Parathyroid adenoma (tissue), 2 donors: ENCODE measurements around the gene SLC4A9.
A peak's percentile ranks its signal among the peaks of the same experiment; 100 is the strongest.

Experiments used
- H2AFZ ChIP-seq: fragments of 300-600 bp; sonication (generic); one replicate; pipeline ENCODE4 v1.7.0; 2017; ENCODE audit warnings: antibody characterized with exemption, mild to moderate bottlenecking
- H3K27ac ChIP-seq: fragments of 300-600 bp; sonication (generic); one replicate; pipeline ENCODE4 v1.7.0; 2017
- H3K27me3 ChIP-seq: fragments of 300-600 bp; sonication (generic); one replicate; pipeline ENCODE4 v1.7.0; 2017; ENCODE audit warnings: low read length; ENCODE audit not compliant: control insufficient read depth, insufficient read depth
- H3K36me3 ChIP-seq: fragments of 300-600 bp; sonication (generic); one replicate; pipeline ENCODE4 v1.7.0; 2017; ENCODE audit warnings: low read length; ENCODE audit not compliant: control insufficient read depth, insufficient read depth
- H3K4me1 ChIP-seq: fragments of 300-600 bp; sonication (generic); one replicate; pipeline ENCODE4 v1.7.0; 2017; ENCODE audit warnings: control low read depth
- H3K4me2 ChIP-seq: fragments of 300-600 bp; sonication (generic); one replicate; pipeline ENCODE4 v1.7.0; 2017; ENCODE audit warnings: low read length
- H3K4me3 ChIP-seq: fragments of 300-600 bp; sonication (generic); one replicate; pipeline ENCODE4 v1.7.0; 2017; ENCODE audit warnings: low read depth, low read length
- H3K79me2 ChIP-seq: fragments of 300-600 bp; sonication (generic); one replicate; pipeline ENCODE4 v1.7.0; 2017; ENCODE audit warnings: control low read depth
- H3K9ac ChIP-seq: fragments of 300-600 bp; sonication (generic); one replicate; pipeline ENCODE4 v1.7.0; 2017; ENCODE audit warnings: mild to moderate bottlenecking
- H3K9me3 ChIP-seq: fragments of 300-600 bp; sonication (generic); one replicate; pipeline ENCODE4 v1.7.0; 2017; ENCODE audit warnings: low read length; ENCODE audit not compliant: control insufficient read depth
- TF ChIP-seq, protein P1 (sequence below): fragments of 300-600 bp; sonication (generic); IDR thresholded peaks from one replicate; pipeline ENCODE4 v1.7.0; 2017; ENCODE audit warnings: antibody characterized with exemption, mild to moderate bottlenecking
- donor health status: primary hyperparathyroidism.

Gene SLC4A9

GRCh38 chr5:140402258-140403074 lies 42.5 kb downstream of the SLC4A9 start:
- Histone ChIP-seq H3K4me1 (no peaks in the 10 kb centered on the region), H3K9ac (peak overlapping the region; percentile 71), H2AFZ (peak overlapping the region; percentile 88), H3K27ac (peak overlapping the region; percentile 87), H3K36me3 (no peaks in the 10 kb centered on the region), H3K4me2 (peak overlapping the region; percentile 93), H3K4me3 (peak overlapping the region; percentile 89), H3K79me2 (peaks cover 43% of the 10 kb centered on the region), H3K9me3 (no peaks in the 10 kb centered on the region), H3K27me3 (no peaks in the 10 kb centered on the region)
- TF ChIP-seq, protein P1, sequence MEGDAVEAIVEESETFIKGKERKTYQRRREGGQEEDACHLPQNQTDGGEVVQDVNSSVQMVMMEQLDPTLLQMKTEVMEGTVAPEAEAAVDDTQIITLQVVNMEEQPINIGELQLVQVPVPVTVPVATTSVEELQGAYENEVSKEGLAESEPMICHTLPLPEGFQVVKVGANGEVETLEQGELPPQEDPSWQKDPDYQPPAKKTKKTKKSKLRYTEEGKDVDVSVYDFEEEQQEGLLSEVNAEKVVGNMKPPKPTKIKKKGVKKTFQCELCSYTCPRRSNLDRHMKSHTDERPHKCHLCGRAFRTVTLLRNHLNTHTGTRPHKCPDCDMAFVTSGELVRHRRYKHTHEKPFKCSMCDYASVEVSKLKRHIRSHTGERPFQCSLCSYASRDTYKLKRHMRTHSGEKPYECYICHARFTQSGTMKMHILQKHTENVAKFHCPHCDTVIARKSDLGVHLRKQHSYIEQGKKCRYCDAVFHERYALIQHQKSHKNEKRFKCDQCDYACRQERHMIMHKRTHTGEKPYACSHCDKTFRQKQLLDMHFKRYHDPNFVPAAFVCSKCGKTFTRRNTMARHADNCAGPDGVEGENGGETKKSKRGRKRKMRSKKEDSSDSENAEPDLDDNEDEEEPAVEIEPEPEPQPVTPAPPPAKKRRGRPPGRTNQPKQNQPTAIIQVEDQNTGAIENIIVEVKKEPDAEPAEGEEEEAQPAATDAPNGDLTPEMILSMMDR, result no peak

DNA sequence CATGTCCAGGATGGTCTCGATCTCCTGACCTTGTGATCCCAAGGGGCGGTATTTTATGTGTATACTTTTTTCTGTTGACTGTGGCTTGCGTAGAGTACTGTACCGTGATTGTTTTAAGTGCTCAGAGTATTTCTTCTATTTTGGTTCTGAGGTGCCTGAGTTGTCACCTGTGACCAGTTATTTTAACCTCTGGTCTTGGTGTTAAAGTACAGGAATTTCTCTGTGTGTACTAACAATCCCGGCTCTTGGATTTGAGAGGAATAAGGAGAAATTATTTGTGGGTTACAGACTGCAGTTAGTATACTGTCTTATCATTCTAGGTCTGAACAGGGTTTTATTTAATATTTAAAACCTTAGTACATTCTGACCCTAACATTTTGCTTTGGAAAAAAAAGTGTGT lies 43.6 kb downstream of the SLC4A9 start:
- H3K9me3 ChIP-seq, result no peaks in the 10 kb centered on the region
- H3K27ac ChIP-seq, result no peak overlapping the region
- H3K4me3 ChIP-seq, result peak overlapping the region; percentile 89
- no peaks in the 10 kb centered on the region for H3K27me3 ChIP-seq
- peaks cover 48% of the 10 kb centered on the region for H3K79me2 ChIP-seq
- H2AFZ ChIP-seq, result no peak overlapping the region
- H3K4me2 ChIP-seq, result peak overlapping the region; percentile 93
- H3K36me3 ChIP-seq, result no peaks in the 10 kb centered on the region
- H3K9ac ChIP-seq, result no peak overlapping the region
- H3K4me1 ChIP-seq, result no peaks in the 10 kb centered on the region
- TF ChIP-seq, protein P1, result no peak

GRCh38 chr5:140408750-140409241 lies 48.8 kb downstream of the SLC4A9 start:
- Histone ChIP-seq H3K4me3 (no peak overlapping the region), H3K79me2 (peaks cover 63% of the 10 kb centered on the region), H3K4me1 (peaks cover 6% of the 10 kb centered on the region), H3K9ac (no peak overlapping the region), H2AFZ (no peak overlapping the region), H3K27me3 (no peaks in the 10 kb centered on the region), H3K9me3 (no peaks in the 10 kb centered on the region), H3K36me3 (no peaks in the 10 kb centered on the region), H3K4me2 (no peak overlapping the region), H3K27ac (no peak overlapping the region)
- TF ChIP-seq, protein P1, result no peak

GRCh38 chr5:140413230-140413629 lies 53.2 kb downstream of the SLC4A9 start:
- Histone ChIP-seq H3K9ac (no peak overlapping the region), H3K9me3 (no peaks in the 10 kb centered on the region), H3K4me3 (no peak overlapping the region), H3K27me3 (no peaks in the 10 kb centered on the region), H3K36me3 (no peaks in the 10 kb centered on the region), H3K27ac (no peak overlapping the region), H3K4me1 (peaks cover 6% of the 10 kb centered on the region), H3K4me2 (no peak overlapping the region), H3K79me2 (peaks cover 57% of the 10 kb centered on the region), H2AFZ (no peak overlapping the region)
- TF ChIP-seq, protein P1, result no peak

DNA sequence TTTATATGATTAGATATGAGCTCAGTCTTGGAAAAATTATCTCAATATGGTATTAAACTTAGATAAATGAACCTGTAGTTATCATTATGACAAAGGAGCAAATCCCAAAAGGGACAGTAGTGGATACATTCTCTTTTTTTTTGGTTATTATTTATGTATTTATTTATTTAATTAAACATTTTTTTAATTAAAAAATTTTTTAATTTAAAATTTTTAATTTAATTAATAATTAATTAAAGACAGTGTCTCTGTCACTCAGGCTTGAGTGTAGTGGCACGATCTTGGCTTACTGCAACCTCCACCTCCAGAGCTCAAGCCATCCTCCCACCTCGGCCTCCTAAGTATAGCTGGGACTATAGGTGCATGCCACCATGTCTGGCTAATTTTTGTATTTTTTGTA lies 57.2 kb downstream of the SLC4A9 start:
- no peak overlapping the region for H3K4me3 ChIP-seq

More for the DNA sequence above, 57.2 kb downstream of the SLC4A9 start:
- H3K27ac ChIP-seq, result no peak overlapping the region
- TF ChIP-seq, protein P1, result no peak
- H3K4me2 ChIP-seq, result no peak overlapping the region
- H3K36me3 ChIP-seq, result no peaks in the 10 kb centered on the region
- peaks cover 62% of the 10 kb centered on the region for H3K79me2 ChIP-seq
- H3K9me3 ChIP-seq, result no peaks in the 10 kb centered on the region
- H2AFZ ChIP-seq, result no peak overlapping the region
- H3K4me1 ChIP-seq, result no peaks in the 10 kb centered on the region
- H3K27me3 ChIP-seq, result no peaks in the 10 kb centered on the region
- H3K9ac ChIP-seq, result no peak overlapping the region
